Thyroid gland (tissue), 4 donors: Measurements from ENCODE around the gene ACOX3. TPM values are rescaled to one million over a fixed set of nuclear protein-coding genes. Genes with fewer than 3 reads are reported as not detected.

Experiments
- DNase-seq, 2 donors: peaks; one replicate each; pipeline ENCODE4 v3.0.0-alpha.2; 2019
- H3K27ac ChIP-seq, 3 donors: fragments of 200-600 bp; sonication (generic); 1 replicate in 2 of 3; 2 replicates in 1 of 3; pipeline ENCODE4 v1.5.1; 2016 to 2019; ENCODE audit warnings: mild to moderate bottlenecking in 1 of 3, moderate library complexity in 1 of 3
- H3K27me3 ChIP-seq: fragments of 200-600 bp; sonication (generic); one replicate; pipeline ENCODE4 v1.5.1; 2019
- H3K36me3 ChIP-seq, 2 donors: fragments of 200-600 bp; sonication (generic); one replicate each; pipeline ENCODE4 v1.5.1; 2016 to 2019
- H3K4me1 ChIP-seq, 2 donors: fragments of 200-600 bp; sonication (generic); one replicate each; pipeline ENCODE4 v1.5.1; 2017 to 2019
- H3K4me3 ChIP-seq, 3 donors: fragments of 200-600 bp; sonication (generic); replicated peaks in 1 of 3; 1 replicate in 2 of 3; 2 replicates in 1 of 3; pipeline ENCODE4 v1.5.1; 2016; ENCODE audit warnings: mild to moderate bottlenecking in 1 of 3
- H3K9me3 ChIP-seq: fragments of 200-600 bp; sonication (generic); one replicate; pipeline ENCODE4 v1.5.1; 2017
- POLR2A ChIP-seq, 2 donors: fragments of 450-650 bp; IDR thresholded peaks; one replicate each; pipeline ENCODE4 v1.6.1; 2017; ENCODE audit warnings: antibody characterized with exemption in 2 of 2, mild to moderate bottlenecking in 2 of 2, moderate library complexity in 1 of 2
- WGBS, 2 donors: methylation state at CpG; one replicate each; pipeline ENCODE4 v1.1.5; 2017; 5-methylcytosine and 5-hydroxymethylcytosine counted together
- intact Hi-C: fragments of 100-400 bp; cut with DNase I; formaldehyde crosslinking; loops from one replicate; pipeline ENCODE4 v1.15.1; 2023
- total RNA-seq, 4 donors: library from RNA; depleted of rRNA; stranded (reverse); fragments of >200 nt; gene quantifications; one replicate each; pipeline ENCODE4 v1.2.3, GENCODE V29; 2016
- TF ChIP-seq, protein P1 (sequence below), 6 experiments: fragments of 200-600 bp in 3 of 6; fragments of 450-650 bp in 3 of 6; sonication (generic) in 3 of 6; IDR thresholded peaks; one replicate each; pipeline ENCODE4 v1.5.1; 2016 to 2019; ENCODE audit warnings: antibody characterized with exemption in 6 of 6, mild to moderate bottlenecking in 2 of 6, inconsistent platforms in 1 of 6, moderate library complexity in 1 of 6

ACOX3 gene
- total RNA-seq, 4 donors from 2014 or later, result 28.2 to 61.8 (median 47.7) TPM

DNA sequence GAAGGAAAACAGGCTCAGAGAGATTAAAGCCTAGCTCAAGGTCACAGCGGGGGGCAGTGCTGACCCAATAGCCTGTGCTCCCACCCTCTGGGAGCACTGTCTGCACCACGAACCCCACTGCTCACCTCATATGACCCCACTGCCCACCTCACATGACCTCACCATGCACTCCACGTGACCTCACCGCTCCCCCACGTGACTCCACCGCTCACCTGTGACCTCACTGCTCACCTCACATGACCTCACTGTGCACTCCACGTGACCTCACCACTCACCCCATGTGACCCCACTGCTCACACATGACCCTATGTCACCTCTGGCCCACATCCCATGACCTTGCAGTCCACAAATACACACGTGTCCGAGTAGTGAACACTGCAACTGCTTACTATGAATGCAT is 55.4 kb downstream of the ACOX3 start:
- no peaks in the 10 kb centered on the region for H3K9me3 ChIP-seq
- H3K27me3 ChIP-seq, result no peaks in the 10 kb centered on the region
- H3K4me1 ChIP-seq, result peaks cover 13 to 15% of the 10 kb centered on the region in 2 donors
- H3K4me3 ChIP-seq, result no peak overlapping the region
- no peak overlapping the region for H3K27ac ChIP-seq
- DNase-seq, result no peak
- intact Hi-C loops, result no loop called here
- H3K36me3 ChIP-seq, result peaks cover 14 to 29% of the 10 kb centered on the region in 2 donors
- TF ChIP-seq, protein P1, sequence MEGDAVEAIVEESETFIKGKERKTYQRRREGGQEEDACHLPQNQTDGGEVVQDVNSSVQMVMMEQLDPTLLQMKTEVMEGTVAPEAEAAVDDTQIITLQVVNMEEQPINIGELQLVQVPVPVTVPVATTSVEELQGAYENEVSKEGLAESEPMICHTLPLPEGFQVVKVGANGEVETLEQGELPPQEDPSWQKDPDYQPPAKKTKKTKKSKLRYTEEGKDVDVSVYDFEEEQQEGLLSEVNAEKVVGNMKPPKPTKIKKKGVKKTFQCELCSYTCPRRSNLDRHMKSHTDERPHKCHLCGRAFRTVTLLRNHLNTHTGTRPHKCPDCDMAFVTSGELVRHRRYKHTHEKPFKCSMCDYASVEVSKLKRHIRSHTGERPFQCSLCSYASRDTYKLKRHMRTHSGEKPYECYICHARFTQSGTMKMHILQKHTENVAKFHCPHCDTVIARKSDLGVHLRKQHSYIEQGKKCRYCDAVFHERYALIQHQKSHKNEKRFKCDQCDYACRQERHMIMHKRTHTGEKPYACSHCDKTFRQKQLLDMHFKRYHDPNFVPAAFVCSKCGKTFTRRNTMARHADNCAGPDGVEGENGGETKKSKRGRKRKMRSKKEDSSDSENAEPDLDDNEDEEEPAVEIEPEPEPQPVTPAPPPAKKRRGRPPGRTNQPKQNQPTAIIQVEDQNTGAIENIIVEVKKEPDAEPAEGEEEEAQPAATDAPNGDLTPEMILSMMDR (IDR thresholded peaks at IDR 0.05), result no peak
- TF ChIP-seq POLR2A (IDR thresholded peaks at IDR 0.05), result no peak
- WGBS, 2 donors, result 82 to 93% methylated on average over 8 to 9 of the region's 9 CpGs

DNA sequence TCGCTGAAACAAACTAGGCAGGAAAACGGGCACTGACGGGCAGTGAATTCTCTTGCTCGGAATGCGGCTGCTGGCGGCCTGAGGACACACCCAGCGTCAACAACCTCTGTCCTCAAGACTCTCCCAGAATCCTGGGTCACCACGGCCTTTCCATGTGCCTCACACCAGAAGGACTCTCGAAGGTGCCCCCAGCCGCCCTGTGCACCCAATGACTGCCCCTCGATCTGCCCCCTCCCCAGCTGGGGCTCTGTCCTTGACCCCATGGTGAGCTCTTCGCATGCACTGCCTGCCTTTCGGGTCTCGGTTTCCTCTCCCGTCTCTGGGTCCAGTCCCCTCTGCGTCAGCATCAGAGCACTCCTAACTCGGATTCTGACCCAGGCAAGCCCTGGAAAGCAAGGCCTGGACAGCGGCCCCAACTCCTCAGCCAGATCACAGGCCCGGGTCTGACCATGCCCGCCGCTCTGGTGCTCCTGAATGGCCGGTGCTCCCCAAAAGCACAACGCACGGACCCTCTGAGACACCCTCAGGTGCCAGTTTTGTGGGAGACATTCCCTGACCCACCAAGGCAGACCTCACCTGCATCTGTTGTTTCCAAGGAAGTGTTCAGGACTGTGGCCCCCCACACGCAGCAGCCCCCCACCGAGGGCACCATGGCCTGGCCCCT is 56.0 kb downstream of the ACOX3 start:
- peaks cover 13 to 15% of the 10 kb centered on the region in 2 donors for H3K4me1 ChIP-seq
- no peak for TF ChIP-seq POLR2A (IDR thresholded peaks at IDR 0.05)
- TF ChIP-seq, protein P1 (IDR thresholded peaks at IDR 0.05), result no peak
- no peak overlapping the region for H3K4me3 ChIP-seq
- H3K36me3 ChIP-seq, result peaks cover 13 to 29% of the 10 kb centered on the region in 2 donors
- H3K27ac ChIP-seq, result peak overlapping the region; percentile 26 to 61 (median 61)
- WGBS, 2 donors, result 90 to 95% methylated on average over 19 to 24 of the region's 26 CpGs
- H3K27me3 ChIP-seq, result no peaks in the 10 kb centered on the region
- no peaks in the 10 kb centered on the region for H3K9me3 ChIP-seq
- intact Hi-C loops, result no loop called here
- DNase-seq, result no peak

DNA sequence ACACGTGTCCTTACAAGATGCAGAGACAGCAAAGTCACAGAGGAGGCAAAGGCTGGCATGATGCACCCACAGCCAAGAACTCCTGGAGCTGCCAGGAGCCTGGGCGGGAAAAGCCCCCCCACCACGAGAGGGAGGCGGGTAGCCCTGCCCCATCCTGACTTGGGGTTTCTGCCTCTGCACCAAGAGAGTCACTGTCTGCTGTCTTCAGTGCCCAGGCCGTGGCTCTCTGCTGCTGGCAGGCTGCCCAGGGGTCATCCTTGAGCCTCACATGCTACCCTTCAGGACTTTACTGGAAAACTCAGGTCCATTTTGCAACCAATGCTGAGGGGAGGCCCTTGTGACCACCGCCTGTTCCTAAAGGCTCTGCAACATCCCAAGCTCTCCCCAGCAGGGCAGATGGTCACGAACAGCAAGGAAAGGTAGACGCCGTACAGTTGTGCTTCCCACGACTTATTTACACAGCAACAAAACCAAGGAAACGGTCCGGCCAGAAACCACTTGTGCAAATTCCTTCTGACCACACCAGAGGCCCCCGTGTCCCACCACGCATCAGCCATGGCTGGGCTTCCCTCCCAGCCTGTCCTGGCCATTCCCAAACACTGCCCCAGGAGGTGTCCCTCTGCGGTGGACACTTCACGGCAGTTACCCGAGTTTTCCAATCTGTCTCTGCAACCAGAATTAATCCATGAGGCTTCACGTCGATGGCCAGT is 56.9 kb downstream of the ACOX3 start:
- 41 to 56% methylated on average over 17 to 19 of the region's 19 CpGs for WGBS, 2 donors
- H3K4me3 ChIP-seq, result no peak overlapping the region
- TF ChIP-seq, protein P1 (IDR thresholded peaks at IDR 0.05), result no peak
- TF ChIP-seq POLR2A (IDR thresholded peaks at IDR 0.05), result no peak
- peaks cover 7 to 20% of the 10 kb centered on the region in 2 donors for H3K36me3 ChIP-seq
- intact Hi-C loops, result no loop called here
- H3K9me3 ChIP-seq, result no peaks in the 10 kb centered on the region
- H3K4me1 ChIP-seq, result peaks cover 13 to 15% of the 10 kb centered on the region in 2 donors
- peak; percentile 71 to 85 for DNase-seq
- H3K27ac ChIP-seq, result peak overlapping the region; percentile 44 to 61 (median 61)
- H3K27me3 ChIP-seq, result no peaks in the 10 kb centered on the region

DNA sequence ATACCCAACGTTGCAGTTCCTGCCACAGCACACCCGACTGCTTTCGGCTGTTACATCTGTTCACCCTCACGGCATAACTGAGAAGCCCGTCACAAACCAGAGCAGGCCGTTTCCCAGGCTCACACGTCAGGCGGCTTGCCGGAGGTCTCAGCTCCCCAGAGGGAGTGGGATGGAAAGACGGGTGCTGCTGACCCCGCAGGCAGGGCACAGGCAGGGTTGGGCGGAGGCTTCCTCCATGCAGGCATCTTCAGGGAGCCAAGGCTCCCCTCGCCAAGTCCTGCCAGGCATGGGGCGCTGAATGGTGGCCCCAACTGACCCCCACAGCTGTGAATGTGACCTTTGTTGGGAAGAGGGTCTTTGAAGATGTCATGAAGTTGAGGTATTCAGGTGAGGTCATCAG is 57.5 kb downstream of the ACOX3 start:
- Histone ChIP-seq H3K27ac (peak overlapping the region; percentile 44 to 61 (median 61)), H3K36me3 (peaks cover 7 to 14% of the 10 kb centered on the region in 2 donors)
- intact Hi-C loops, result no loop called here

More for the DNA sequence above, 57.5 kb downstream of the ACOX3 start:
- no peak for DNase-seq
- Histone ChIP-seq H3K9me3 (no peaks in the 10 kb centered on the region), H3K4me3 (no peak overlapping the region), H3K27me3 (no peaks in the 10 kb centered on the region), H3K4me1 (peaks cover 13 to 15% of the 10 kb centered on the region in 2 donors)
- TF ChIP-seq, protein P1 (IDR thresholded peaks at IDR 0.05), result no peak
- no peak for TF ChIP-seq POLR2A (IDR thresholded peaks at IDR 0.05)
- WGBS, 2 donors, result 90 to 93% methylated on average over 11 to 13 of the region's 14 CpGs
